DND-41 (cell line): ENCODE measurements around the gene MRRF.

Source experiments
- ATAC-seq: fragments of 200-7000 bp; cut with Tn5 transposase; 3 replicates; pipeline ENCODE4 v1.9.1; 2021; ENCODE audit warnings: low read depth; ENCODE audit not compliant: insufficient read depth
- DNase-seq: peaks from one replicate; pipeline ENCODE4 v3.0.0-alpha.2; 2020
- H2AFZ ChIP-seq: 2 replicates; pipeline ENCODE4 v1.6.0; 2012; ENCODE audit warnings: low read depth, low read length
- H3K27ac ChIP-seq: 2 replicates; pipeline ENCODE4 v1.5.1; 2012; ENCODE audit warnings: low read length, inconsistent platforms
- H3K27me3 ChIP-seq: fragments of 200-600 bp; sonication (generic); 2 replicates; pipeline ENCODE4 v1.6.0; 2012; ENCODE audit warnings: low read length, mild to moderate bottlenecking, inconsistent platforms; ENCODE audit not compliant: insufficient read depth, poor library complexity
- H3K36me3 ChIP-seq: 2 replicates; pipeline ENCODE4 v1.5.1; 2012; ENCODE audit warnings: low read length, inconsistent platforms; ENCODE audit not compliant: insufficient read depth
- H3K4me1 ChIP-seq: 2 replicates; pipeline ENCODE4 v1.5.1; 2012; ENCODE audit warnings: mild to moderate bottlenecking, low read length; ENCODE audit not compliant: insufficient read depth
- H3K4me2 ChIP-seq: 2 replicates; pipeline ENCODE4 v1.6.0; 2012; ENCODE audit warnings: mild to moderate bottlenecking, moderate library complexity, low read length, inconsistent platforms; ENCODE audit not compliant: insufficient read depth
- H3K4me3 ChIP-seq, 2 experiments: fragments of 200-600 bp in 1 of 2; shearing (Covaris generic) in 1 of 2; 2 replicates each; pipeline ENCODE4 v1.5.1; 2012 to 2016; ENCODE audit warnings: inconsistent platforms in 2 of 2, low read length in 2 of 2, mild to moderate bottlenecking in 2 of 2, low read depth in 1 of 2, moderate library complexity in 1 of 2
- H3K79me2 ChIP-seq: 2 replicates; pipeline ENCODE4 v1.6.0; 2012; ENCODE audit warnings: low read length, inconsistent platforms; ENCODE audit not compliant: insufficient read depth
- H3K9ac ChIP-seq: 2 replicates; pipeline ENCODE4 v1.6.0; 2012; ENCODE audit warnings: low read depth, mild to moderate bottlenecking, inconsistent platforms, low read length, moderate library complexity
- H3K9me3 ChIP-seq: 2 replicates; pipeline ENCODE4 v1.5.1; 2012; ENCODE audit warnings: low read length, moderate library complexity, mild to moderate bottlenecking, inconsistent platforms; ENCODE audit not compliant: insufficient read depth, severe bottlenecking
- H4K20me1 ChIP-seq: 2 replicates; pipeline ENCODE4 v1.6.0; 2012; ENCODE audit warnings: low read length; ENCODE audit not compliant: insufficient read depth
- CTCF ChIP-seq: IDR thresholded peaks from 2 replicates; pipeline ENCODE4 v1.5.1; 2012; ENCODE audit warnings: borderline replicate concordance, low read length, moderate library complexity, mild to moderate bottlenecking; ENCODE audit not compliant: poor library complexity, severe bottlenecking; ENCODE audit errors: extremely low read depth
- EZH2 ChIP-seq: IDR thresholded peaks from 3 replicates; pipeline ENCODE4 v1.6.1; 2012; ENCODE audit warnings: borderline replicate concordance, low read depth, mild to moderate bottlenecking, moderate library complexity, low read length, inconsistent platforms; ENCODE audit not compliant: severe bottlenecking

The MRRF gene

GRCh38 chr9:122251351-122251750 lies 13.3 kb upstream of the MRRF start:
- H3K9ac ChIP-seq, result no peak overlapping the region
- H2AFZ ChIP-seq, result no peak overlapping the region
- H4K20me1 ChIP-seq, result peaks cover 5% of the 10 kb centered on the region
- H3K27me3 ChIP-seq, result no peaks in the 10 kb centered on the region
- no peak overlapping the region for H3K4me3 ChIP-seq
- ATAC-seq (no peak), DNase-seq (no peak)
- no peak for TF ChIP-seq EZH2
- no peak for TF ChIP-seq CTCF
- no peak overlapping the region for H3K27ac ChIP-seq
- H3K9me3 ChIP-seq, result no peaks in the 10 kb centered on the region
- no peaks in the 10 kb centered on the region for H3K4me1 ChIP-seq
- H3K79me2 ChIP-seq, result peaks cover 6% of the 10 kb centered on the region; the same call in 1 of the 2 replicates
- H3K36me3 ChIP-seq, result peaks cover 55% of the 10 kb centered on the region; the same call in 1 of the 2 replicates
- H3K4me2 ChIP-seq, result no peak overlapping the region

GRCh38 chr9:122252796-122253195 lies 11.9 kb upstream of the MRRF start:
- Histone ChIP-seq H3K27ac (no peak overlapping the region), H3K36me3 (peaks cover 43% of the 10 kb centered on the region; the same call in 1 of the 2 replicates), H3K27me3 (no peaks in the 10 kb centered on the region), H3K79me2 (peaks cover 8% of the 10 kb centered on the region; the same call in 1 of the 2 replicates), H3K4me3 (no peak overlapping the region), H4K20me1 (peaks cover 5% of the 10 kb centered on the region), H2AFZ (no peak overlapping the region), H3K9ac (no peak overlapping the region), H3K4me1 (no peaks in the 10 kb centered on the region), H3K9me3 (no peaks in the 10 kb centered on the region), H3K4me2 (no peak overlapping the region)
- DNase-seq (no peak), ATAC-seq (no peak)
- no peak for TF ChIP-seq CTCF
- no peak for TF ChIP-seq EZH2

GRCh38 chr9:122254761-122255160 lies 9.9 kb upstream of the MRRF start:
- DNase-seq, result no peak
- no peaks in the 10 kb centered on the region for H3K4me1 ChIP-seq
- H4K20me1 ChIP-seq, result peaks cover 5% of the 10 kb centered on the region
- H3K9ac ChIP-seq, result no peak overlapping the region
- H2AFZ ChIP-seq, result no peak overlapping the region
- H3K27ac ChIP-seq, result no peak overlapping the region
- H3K36me3 ChIP-seq, result peaks cover 41% of the 10 kb centered on the region; the same call in 1 of the 2 replicates
- no peak for TF ChIP-seq EZH2
- TF ChIP-seq CTCF, result no peak
- no peak overlapping the region for H3K4me2 ChIP-seq
- peaks cover 9% of the 10 kb centered on the region; the same call in 1 of the 2 replicates for H3K79me2 ChIP-seq
- H3K27me3 ChIP-seq, result no peaks in the 10 kb centered on the region
- H3K9me3 ChIP-seq, result no peaks in the 10 kb centered on the region
- no peak overlapping the region for H3K4me3 ChIP-seq
- no peak for ATAC-seq

GRCh38 chr9:122256206-122256605 lies 8.5 kb upstream of the MRRF start:
- Histone ChIP-seq H3K36me3 (peaks cover 38% of the 10 kb centered on the region), H3K4me3 (no peak overlapping the region), H2AFZ (no peak overlapping the region), H3K79me2 (peaks cover 9% of the 10 kb centered on the region; the same call in 1 of the 2 replicates), H3K9me3 (no peaks in the 10 kb centered on the region), H3K27me3 (no peaks in the 10 kb centered on the region), H4K20me1 (peaks cover 5% of the 10 kb centered on the region), H3K4me2 (no peak overlapping the region), H3K27ac (no peak overlapping the region), H3K4me1 (no peaks in the 10 kb centered on the region), H3K9ac (no peak overlapping the region)
- DNase-seq, result no peak
- ATAC-seq, result no peak
- no peak for TF ChIP-seq EZH2
- no peak for TF ChIP-seq CTCF
